Measurements from ENCODE around the gene CAMK1.

DNA sequence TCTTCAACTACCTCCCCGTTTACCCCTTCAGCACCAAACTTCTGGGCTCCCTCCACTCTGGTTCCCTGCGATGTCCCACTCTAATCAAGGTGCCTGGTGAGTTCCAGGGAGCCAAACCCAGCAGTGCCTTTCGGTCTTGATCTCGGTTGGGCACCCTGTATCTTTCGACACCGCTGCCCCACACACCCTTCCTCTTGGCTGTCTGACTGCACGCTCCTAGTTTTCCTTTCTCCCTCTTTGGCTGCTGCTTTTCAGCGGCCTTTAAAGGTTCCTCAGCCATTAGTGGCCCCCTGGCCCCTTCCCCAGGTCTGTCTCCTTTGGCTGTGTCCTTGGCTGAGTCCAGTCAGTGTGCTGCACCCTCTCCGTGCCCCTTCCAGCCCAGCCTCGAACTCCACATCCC lies 41.1 kb upstream of the CAMK1 start:
- TF ChIP-seq RAD21 (IDR thresholded peaks at IDR 0.05), result no peak
- TF ChIP-seq, protein P1, sequence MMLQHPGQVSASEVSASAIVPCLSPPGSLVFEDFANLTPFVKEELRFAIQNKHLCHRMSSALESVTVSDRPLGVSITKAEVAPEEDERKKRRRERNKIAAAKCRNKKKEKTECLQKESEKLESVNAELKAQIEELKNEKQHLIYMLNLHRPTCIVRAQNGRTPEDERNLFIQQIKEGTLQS (IDR thresholded peaks at IDR 0.05), result no peak
- TF ChIP-seq, protein P2, sequence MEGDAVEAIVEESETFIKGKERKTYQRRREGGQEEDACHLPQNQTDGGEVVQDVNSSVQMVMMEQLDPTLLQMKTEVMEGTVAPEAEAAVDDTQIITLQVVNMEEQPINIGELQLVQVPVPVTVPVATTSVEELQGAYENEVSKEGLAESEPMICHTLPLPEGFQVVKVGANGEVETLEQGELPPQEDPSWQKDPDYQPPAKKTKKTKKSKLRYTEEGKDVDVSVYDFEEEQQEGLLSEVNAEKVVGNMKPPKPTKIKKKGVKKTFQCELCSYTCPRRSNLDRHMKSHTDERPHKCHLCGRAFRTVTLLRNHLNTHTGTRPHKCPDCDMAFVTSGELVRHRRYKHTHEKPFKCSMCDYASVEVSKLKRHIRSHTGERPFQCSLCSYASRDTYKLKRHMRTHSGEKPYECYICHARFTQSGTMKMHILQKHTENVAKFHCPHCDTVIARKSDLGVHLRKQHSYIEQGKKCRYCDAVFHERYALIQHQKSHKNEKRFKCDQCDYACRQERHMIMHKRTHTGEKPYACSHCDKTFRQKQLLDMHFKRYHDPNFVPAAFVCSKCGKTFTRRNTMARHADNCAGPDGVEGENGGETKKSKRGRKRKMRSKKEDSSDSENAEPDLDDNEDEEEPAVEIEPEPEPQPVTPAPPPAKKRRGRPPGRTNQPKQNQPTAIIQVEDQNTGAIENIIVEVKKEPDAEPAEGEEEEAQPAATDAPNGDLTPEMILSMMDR (IDR thresholded peaks at IDR 0.05; ENCODE audit: low read depth, low read length, missing input control), result no peak
- no peak for TF ChIP-seq HNF4G (IDR thresholded peaks at IDR 0.05)
- no peak for TF ChIP-seq TAF1 (conservative IDR thresholded peaks at IDR 0.05)
- TF ChIP-seq YY1 (IDR thresholded peaks at IDR 0.05), result no peak
- TF ChIP-seq, protein P3, sequence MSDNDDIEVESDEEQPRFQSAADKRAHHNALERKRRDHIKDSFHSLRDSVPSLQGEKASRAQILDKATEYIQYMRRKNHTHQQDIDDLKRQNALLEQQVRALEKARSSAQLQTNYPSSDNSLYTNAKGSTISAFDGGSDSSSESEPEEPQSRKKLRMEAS (IDR thresholded peaks at IDR 0.05), result no peak
- TF ChIP-seq SP1 (IDR thresholded peaks at IDR 0.05), result no peak
- TF ChIP-seq JUND (IDR thresholded peaks at IDR 0.05), result no peak
- TF ChIP-seq, protein P4, sequence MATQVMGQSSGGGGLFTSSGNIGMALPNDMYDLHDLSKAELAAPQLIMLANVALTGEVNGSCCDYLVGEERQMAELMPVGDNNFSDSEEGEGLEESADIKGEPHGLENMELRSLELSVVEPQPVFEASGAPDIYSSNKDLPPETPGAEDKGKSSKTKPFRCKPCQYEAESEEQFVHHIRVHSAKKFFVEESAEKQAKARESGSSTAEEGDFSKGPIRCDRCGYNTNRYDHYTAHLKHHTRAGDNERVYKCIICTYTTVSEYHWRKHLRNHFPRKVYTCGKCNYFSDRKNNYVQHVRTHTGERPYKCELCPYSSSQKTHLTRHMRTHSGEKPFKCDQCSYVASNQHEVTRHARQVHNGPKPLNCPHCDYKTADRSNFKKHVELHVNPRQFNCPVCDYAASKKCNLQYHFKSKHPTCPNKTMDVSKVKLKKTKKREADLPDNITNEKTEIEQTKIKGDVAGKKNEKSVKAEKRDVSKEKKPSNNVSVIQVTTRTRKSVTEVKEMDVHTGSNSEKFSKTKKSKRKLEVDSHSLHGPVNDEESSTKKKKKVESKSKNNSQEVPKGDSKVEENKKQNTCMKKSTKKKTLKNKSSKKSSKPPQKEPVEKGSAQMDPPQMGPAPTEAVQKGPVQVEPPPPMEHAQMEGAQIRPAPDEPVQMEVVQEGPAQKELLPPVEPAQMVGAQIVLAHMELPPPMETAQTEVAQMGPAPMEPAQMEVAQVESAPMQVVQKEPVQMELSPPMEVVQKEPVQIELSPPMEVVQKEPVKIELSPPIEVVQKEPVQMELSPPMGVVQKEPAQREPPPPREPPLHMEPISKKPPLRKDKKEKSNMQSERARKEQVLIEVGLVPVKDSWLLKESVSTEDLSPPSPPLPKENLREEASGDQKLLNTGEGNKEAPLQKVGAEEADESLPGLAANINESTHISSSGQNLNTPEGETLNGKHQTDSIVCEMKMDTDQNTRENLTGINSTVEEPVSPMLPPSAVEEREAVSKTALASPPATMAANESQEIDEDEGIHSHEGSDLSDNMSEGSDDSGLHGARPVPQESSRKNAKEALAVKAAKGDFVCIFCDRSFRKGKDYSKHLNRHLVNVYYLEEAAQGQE (IDR thresholded peaks at IDR 0.05), result no peak

Measured in liver (tissue), 3 donors.